Measurements from ENCODE around the gene IMMP2L. TPM values are rescaled to one million over a fixed set of nuclear protein-coding genes. Genes with fewer than 3 reads are reported as not detected.

Gene IMMP2L
- total and polyA plus RNA-seq, 4 donors = 7.3 to 21.1 (median 12.4) TPM

DNA sequence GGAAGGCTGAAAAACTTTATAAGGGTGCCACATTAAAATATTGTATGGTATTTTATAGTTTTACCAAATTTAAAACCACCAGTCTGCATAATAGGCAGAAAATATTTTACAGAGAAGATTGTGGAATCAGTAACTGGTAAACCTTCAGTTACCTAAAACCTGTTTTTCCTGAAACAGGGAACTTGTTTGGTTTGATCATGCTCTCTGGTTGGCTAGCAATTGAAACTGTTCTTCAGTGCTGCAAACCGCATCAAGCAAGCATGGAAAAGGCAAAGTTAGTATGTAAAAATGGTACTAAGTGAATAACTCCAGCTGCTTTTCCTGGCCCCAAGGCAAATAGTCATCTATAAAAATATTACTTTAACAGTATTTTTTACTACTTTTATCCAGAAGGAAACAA is 788.2 kb downstream of the IMMP2L start:
- Histone ChIP-seq H3K4me1 (ENCODE audit: control insufficient read depth in 4 of 4, insufficient read depth in 4 of 4, low read length in 3 of 4) (no peaks in the 10 kb centered on the region), H3K27ac (ENCODE audit: low read depth in 1 of 2, low read length in 2 of 2) (no peak overlapping the region), H3K9me3 (ENCODE audit: control insufficient read depth in 4 of 4, low read length in 3 of 4) (no peaks in the 10 kb centered on the region), H3K36me3 (ENCODE audit: control insufficient read depth in 4 of 4, insufficient read depth in 3 of 4, low read depth in 1 of 4, low read length in 3 of 4) (no peaks in the 10 kb centered on the region), H3K9ac (ENCODE audit: low read depth in 1 of 2, low read length in 2 of 2) (no peak overlapping the region), H3K27me3 (ENCODE audit: control insufficient read depth in 4 of 4, insufficient read depth in 4 of 4, low read length in 3 of 4) (no peaks in the 10 kb centered on the region), H3K4me3 (ENCODE audit: low read depth in 1 of 3, low read length in 3 of 3) (no peak overlapping the region)
- no peak for DNase-seq (ENCODE audit: low spot score)
- TF ChIP-seq, protein P1, sequence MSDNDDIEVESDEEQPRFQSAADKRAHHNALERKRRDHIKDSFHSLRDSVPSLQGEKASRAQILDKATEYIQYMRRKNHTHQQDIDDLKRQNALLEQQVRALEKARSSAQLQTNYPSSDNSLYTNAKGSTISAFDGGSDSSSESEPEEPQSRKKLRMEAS (IDR thresholded peaks at IDR 0.05) = no peak
- no peak for TF ChIP-seq TAF1 (conservative IDR thresholded peaks at IDR 0.05)
- 89% methylated on average over 1 of the region's 1 CpG for WGBS

DNA sequence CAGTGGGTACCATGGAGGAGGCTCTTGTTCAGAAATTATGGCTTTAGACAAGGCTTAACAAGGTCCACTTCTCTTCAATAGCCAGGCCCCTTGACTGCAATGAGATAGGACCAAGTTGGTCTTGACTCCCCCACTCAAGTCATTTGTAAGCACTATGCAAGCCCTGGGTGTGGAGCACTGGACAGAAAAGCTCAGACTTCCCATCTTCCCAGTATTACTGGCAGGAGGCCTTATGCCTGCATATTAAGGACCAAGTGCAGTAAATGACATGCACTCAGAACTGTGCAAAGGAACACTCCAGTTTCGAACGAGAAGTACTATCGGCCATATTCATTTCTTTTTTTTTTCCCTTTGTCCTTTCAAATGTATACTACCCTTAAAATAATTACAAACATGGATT is 789.7 kb downstream of the IMMP2L start:
- H3K9me3 ChIP-seq (ENCODE audit: control insufficient read depth in 4 of 4, low read length in 3 of 4) = no peaks in the 10 kb centered on the region
- H3K36me3 ChIP-seq (ENCODE audit: control insufficient read depth in 4 of 4, insufficient read depth in 3 of 4, low read depth in 1 of 4, low read length in 3 of 4) = no peaks in the 10 kb centered on the region
- H3K27me3 ChIP-seq (ENCODE audit: control insufficient read depth in 4 of 4, insufficient read depth in 4 of 4, low read length in 3 of 4) = no peaks in the 10 kb centered on the region
- no peak for TF ChIP-seq FOXA2 (IDR thresholded peaks at IDR 0.05)
- TF ChIP-seq, protein P2, sequence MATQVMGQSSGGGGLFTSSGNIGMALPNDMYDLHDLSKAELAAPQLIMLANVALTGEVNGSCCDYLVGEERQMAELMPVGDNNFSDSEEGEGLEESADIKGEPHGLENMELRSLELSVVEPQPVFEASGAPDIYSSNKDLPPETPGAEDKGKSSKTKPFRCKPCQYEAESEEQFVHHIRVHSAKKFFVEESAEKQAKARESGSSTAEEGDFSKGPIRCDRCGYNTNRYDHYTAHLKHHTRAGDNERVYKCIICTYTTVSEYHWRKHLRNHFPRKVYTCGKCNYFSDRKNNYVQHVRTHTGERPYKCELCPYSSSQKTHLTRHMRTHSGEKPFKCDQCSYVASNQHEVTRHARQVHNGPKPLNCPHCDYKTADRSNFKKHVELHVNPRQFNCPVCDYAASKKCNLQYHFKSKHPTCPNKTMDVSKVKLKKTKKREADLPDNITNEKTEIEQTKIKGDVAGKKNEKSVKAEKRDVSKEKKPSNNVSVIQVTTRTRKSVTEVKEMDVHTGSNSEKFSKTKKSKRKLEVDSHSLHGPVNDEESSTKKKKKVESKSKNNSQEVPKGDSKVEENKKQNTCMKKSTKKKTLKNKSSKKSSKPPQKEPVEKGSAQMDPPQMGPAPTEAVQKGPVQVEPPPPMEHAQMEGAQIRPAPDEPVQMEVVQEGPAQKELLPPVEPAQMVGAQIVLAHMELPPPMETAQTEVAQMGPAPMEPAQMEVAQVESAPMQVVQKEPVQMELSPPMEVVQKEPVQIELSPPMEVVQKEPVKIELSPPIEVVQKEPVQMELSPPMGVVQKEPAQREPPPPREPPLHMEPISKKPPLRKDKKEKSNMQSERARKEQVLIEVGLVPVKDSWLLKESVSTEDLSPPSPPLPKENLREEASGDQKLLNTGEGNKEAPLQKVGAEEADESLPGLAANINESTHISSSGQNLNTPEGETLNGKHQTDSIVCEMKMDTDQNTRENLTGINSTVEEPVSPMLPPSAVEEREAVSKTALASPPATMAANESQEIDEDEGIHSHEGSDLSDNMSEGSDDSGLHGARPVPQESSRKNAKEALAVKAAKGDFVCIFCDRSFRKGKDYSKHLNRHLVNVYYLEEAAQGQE (IDR thresholded peaks at IDR 0.05) = no peak
- no peak for TF ChIP-seq HNF4A (conservative IDR thresholded peaks at IDR 0.05)
- TF ChIP-seq TAF1 (conservative IDR thresholded peaks at IDR 0.05) = no peak
- TF ChIP-seq, protein P3, sequence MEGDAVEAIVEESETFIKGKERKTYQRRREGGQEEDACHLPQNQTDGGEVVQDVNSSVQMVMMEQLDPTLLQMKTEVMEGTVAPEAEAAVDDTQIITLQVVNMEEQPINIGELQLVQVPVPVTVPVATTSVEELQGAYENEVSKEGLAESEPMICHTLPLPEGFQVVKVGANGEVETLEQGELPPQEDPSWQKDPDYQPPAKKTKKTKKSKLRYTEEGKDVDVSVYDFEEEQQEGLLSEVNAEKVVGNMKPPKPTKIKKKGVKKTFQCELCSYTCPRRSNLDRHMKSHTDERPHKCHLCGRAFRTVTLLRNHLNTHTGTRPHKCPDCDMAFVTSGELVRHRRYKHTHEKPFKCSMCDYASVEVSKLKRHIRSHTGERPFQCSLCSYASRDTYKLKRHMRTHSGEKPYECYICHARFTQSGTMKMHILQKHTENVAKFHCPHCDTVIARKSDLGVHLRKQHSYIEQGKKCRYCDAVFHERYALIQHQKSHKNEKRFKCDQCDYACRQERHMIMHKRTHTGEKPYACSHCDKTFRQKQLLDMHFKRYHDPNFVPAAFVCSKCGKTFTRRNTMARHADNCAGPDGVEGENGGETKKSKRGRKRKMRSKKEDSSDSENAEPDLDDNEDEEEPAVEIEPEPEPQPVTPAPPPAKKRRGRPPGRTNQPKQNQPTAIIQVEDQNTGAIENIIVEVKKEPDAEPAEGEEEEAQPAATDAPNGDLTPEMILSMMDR (IDR thresholded peaks at IDR 0.05; ENCODE audit: low read depth, low read length, missing input control) = no peak
- no peak for TF ChIP-seq EGR1 (IDR thresholded peaks at IDR 0.05; ENCODE audit: low read depth in 2 of 2)
- no peak for TF ChIP-seq GABPA (IDR thresholded peaks at IDR 0.05 in 1 of 2, conservative IDR thresholded peaks at IDR 0.05 in 1 of 2)
- TF ChIP-seq RXRA (IDR thresholded peaks at IDR 0.05) = no peak
- no peak for TF ChIP-seq JUND (IDR thresholded peaks at IDR 0.05)
- H3K27ac ChIP-seq (ENCODE audit: low read depth in 1 of 2, low read length in 2 of 2) = no peak overlapping the region
- 98% methylated on average over 3 of the region's 3 CpGs for WGBS
- no peak overlapping the region for H3K9ac ChIP-seq (ENCODE audit: low read depth in 1 of 2, low read length in 2 of 2)
- H3K4me3 ChIP-seq (ENCODE audit: low read depth in 1 of 3, low read length in 3 of 3) = no peak overlapping the region
- no peak for DNase-seq (ENCODE audit: low spot score)
- no peaks in the 10 kb centered on the region for H3K4me1 ChIP-seq (ENCODE audit: control insufficient read depth in 4 of 4, insufficient read depth in 4 of 4, low read length in 3 of 4)

DNA sequence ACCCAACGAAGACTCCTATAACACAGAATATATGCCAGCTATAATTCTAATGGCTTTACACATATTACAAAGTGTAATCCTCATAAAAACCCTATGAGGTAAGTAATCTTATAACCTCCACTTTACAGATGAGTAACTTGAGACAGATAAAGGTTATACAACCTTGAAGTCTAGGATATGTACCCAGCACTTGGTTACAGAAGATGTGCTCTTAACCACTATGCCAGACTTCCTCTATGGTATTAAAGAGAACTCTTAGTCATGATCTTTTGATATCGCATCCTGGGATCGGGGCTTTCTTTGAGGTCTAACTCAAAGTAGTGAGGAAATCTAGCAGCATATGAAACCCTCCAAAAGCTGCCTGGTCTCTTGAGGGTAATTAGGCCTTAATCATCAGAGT is 790.6 kb downstream of the IMMP2L start:
- Histone ChIP-seq H3K27me3 (ENCODE audit: control insufficient read depth in 4 of 4, insufficient read depth in 4 of 4, low read length in 3 of 4) (no peaks in the 10 kb centered on the region), H3K27ac (ENCODE audit: low read depth in 1 of 2, low read length in 2 of 2) (no peak overlapping the region), H3K9me3 (ENCODE audit: control insufficient read depth in 4 of 4, low read length in 3 of 4) (no peaks in the 10 kb centered on the region), H3K36me3 (ENCODE audit: control insufficient read depth in 4 of 4, insufficient read depth in 3 of 4, low read depth in 1 of 4, low read length in 3 of 4) (no peaks in the 10 kb centered on the region), H3K4me1 (ENCODE audit: control insufficient read depth in 4 of 4, insufficient read depth in 4 of 4, low read length in 3 of 4) (no peaks in the 10 kb centered on the region), H3K9ac (ENCODE audit: low read depth in 1 of 2, low read length in 2 of 2) (no peak overlapping the region), H3K4me3 (ENCODE audit: low read depth in 1 of 3, low read length in 3 of 3) (no peak overlapping the region)
- 93% methylated on average over 3 of the region's 3 CpGs for WGBS
- no peak for TF ChIP-seq TAF1 (conservative IDR thresholded peaks at IDR 0.05)
- TF ChIP-seq GABPA (IDR thresholded peaks at IDR 0.05 in 1 of 2, conservative IDR thresholded peaks at IDR 0.05 in 1 of 2) = no peak
- TF ChIP-seq JUND (IDR thresholded peaks at IDR 0.05) = no peak
- no peak for TF ChIP-seq FOXA1 (IDR thresholded peaks at IDR 0.05)
- TF ChIP-seq YY1 (IDR thresholded peaks at IDR 0.05) = no peak
- TF ChIP-seq HNF4A (conservative IDR thresholded peaks at IDR 0.05) = no peak
- DNase-seq (ENCODE audit: low spot score) = no peak

Measured in liver (tissue), 9 donors.